Bronchial epithelial cell (primary cell): ENCODE results near the gene GPR173. TPM values are rescaled to one million over a fixed set of nuclear protein-coding genes. Genes with fewer than 3 reads are reported as not detected.

Source experiments
- DNase-seq: peaks from one replicate; pipeline ENCODE4 v3.0.0-alpha.2; 2010; ENCODE audit warnings: low read depth
- FAIRE-seq: peaks from 2 replicates; lab custom pipeline; 2011; peaks lifted over from hg19 to GRCh38; lab: Jason Lieb, UNC
- H3K27me3 ChIP-seq: 2 replicates; pipeline ENCODE4 v1.5.1; 2011; ENCODE audit warnings: low read length; ENCODE audit not compliant: control insufficient read depth, insufficient read depth
- H3K36me3 ChIP-seq: 2 replicates; pipeline ENCODE4 v1.5.1; 2011; ENCODE audit warnings: low read length; ENCODE audit not compliant: control insufficient read depth, insufficient read depth
- H3K4me3 ChIP-seq: 2 replicates; pipeline ENCODE4 v1.5.1; 2011; ENCODE audit warnings: mild to moderate bottlenecking, low read depth, low read length, control low read depth
- CTCF ChIP-seq: IDR thresholded peaks from 2 replicates; pipeline ENCODE4 v1.5.1; 2011; ENCODE audit warnings: mild to moderate bottlenecking, moderate library complexity, low read length, control low read depth, inconsistent platforms; ENCODE audit not compliant: insufficient read depth, severe bottlenecking
- total RNA-seq: library from RNA; depleted of rRNA; stranded (reverse); fragments of >200 nt; gene quantifications from 2 replicates; pipeline ENCODE4 v1.2.1, GENCODE V29; 2014

The GPR173 gene
- total RNA-seq = under 0.01 TPM in 1 of 2 replicates, not detected in the other

GRCh38 chrX:53048169-53049126 is at the start of gene GPR173:
Gene GPR173 (plus strand): TSS chrX:53048789. CDS start chrX:53076622, 27,833 bp downstream.
- no peak within 1 kb of the TSS for H3K4me3 ChIP-seq
- no peak for FAIRE-seq
- no peak for TF ChIP-seq CTCF

GRCh38 chrX:53000447-53001135 is 48.0 kb upstream of the GPR173 start:
- Histone ChIP-seq H3K27me3 (no peaks in the 10 kb centered on the region), H3K36me3 (no peaks in the 10 kb centered on the region), H3K4me3 (no peak overlapping the region)
- no peak for FAIRE-seq
- TF ChIP-seq CTCF = no peak
- no peak for DNase-seq

More at GRCh38 chrX:53048169-53049126, at the start of gene GPR173:
- no peak for DNase-seq
- Histone ChIP-seq H3K36me3 (no peaks in the 10 kb centered on the region), H3K27me3 (no peaks in the 10 kb centered on the region)

GRCh38 chrX:53001958-53002357 is 46.6 kb upstream of the GPR173 start:
- H3K4me3 ChIP-seq = no peak overlapping the region
- no peak for FAIRE-seq
- TF ChIP-seq CTCF = no peak
- no peaks in the 10 kb centered on the region for H3K27me3 ChIP-seq
- H3K36me3 ChIP-seq = no peaks in the 10 kb centered on the region
- DNase-seq = no peak

GRCh38 chrX:53003111-53003510 is 45.5 kb upstream of the GPR173 start:
- DNase-seq = no peak
- Histone ChIP-seq H3K27me3 (no peaks in the 10 kb centered on the region), H3K36me3 (no peaks in the 10 kb centered on the region), H3K4me3 (no peak overlapping the region)
- no peak for TF ChIP-seq CTCF
- no peak for FAIRE-seq

GRCh38 chrX:53004038-53004437 is 44.6 kb upstream of the GPR173 start:
- H3K27me3 ChIP-seq = no peaks in the 10 kb centered on the region
- no peak for TF ChIP-seq CTCF
- FAIRE-seq = peak; percentile 47
- H3K4me3 ChIP-seq = no peak overlapping the region
- H3K36me3 ChIP-seq = no peaks in the 10 kb centered on the region
- no peak for DNase-seq
